Tibial artery (tissue), 4 donors: ENCODE results near the gene DNASE1L3.

Source experiments
- DNase-seq, 2 donors: peaks; one replicate each; pipeline ENCODE4 v3.0.0-alpha.2; 2019
- H3K27ac ChIP-seq, 2 donors: fragments of 200-600 bp; sonication (generic) in 1 of 2; 1 replicate in 1 of 2; 2 replicates in 1 of 2; pipeline ENCODE4 v1.5.1; 2018 to 2019; ENCODE audit warnings: mild to moderate bottlenecking in 1 of 2
- H3K27me3 ChIP-seq, 2 donors: fragments of 200-600 bp; sonication (generic) in 1 of 2; one replicate each; pipeline versions ENCODE4 v1.5.1 to v1.6.0; 2016 to 2019
- H3K36me3 ChIP-seq, 3 donors: fragments of 200-600 bp; sonication (generic) in 2 of 3; one replicate each; pipeline ENCODE4 v1.5.1; 2016 to 2019; ENCODE audit warnings: mild to moderate bottlenecking in 2 of 3
- H3K4me1 ChIP-seq, 4 donors: fragments of 200-600 bp; sonication (generic) in 2 of 4; 1 replicate in 3 of 4; 2 replicates in 1 of 4; pipeline ENCODE4 v1.5.1; 2016 to 2019
- H3K4me3 ChIP-seq, 2 donors: fragments of 200-600 bp; sonication (generic) in 1 of 2; 1 replicate in 1 of 2; 2 replicates in 1 of 2; pipeline ENCODE4 v1.5.1; 2018 to 2019; ENCODE audit warnings: mild to moderate bottlenecking in 2 of 2
- H3K9me3 ChIP-seq, 3 donors: fragments of 200-600 bp; sonication (generic) in 1 of 3; one replicate each; pipeline ENCODE4 v1.5.1; 2016 to 2019
- intact Hi-C: fragments of 100-400 bp; cut with DNase I; formaldehyde crosslinking; loops from one replicate; pipeline ENCODE4 v1.15.0; 2023; ENCODE audit warnings: low total_unique reads
- TF ChIP-seq, protein P1 (sequence below), 2 experiments: fragments of 200-600 bp in 1 of 2; fragments of 450-650 bp in 1 of 2; IDR thresholded peaks; one replicate each; pipeline ENCODE4 v1.5.1; 2017 to 2019; ENCODE audit warnings: antibody characterized with exemption in 2 of 2, mild to moderate bottlenecking in 1 of 2, moderate library complexity in 1 of 2

Gene DNASE1L3

GRCh38 chr3:58175437-58176184, 35.2 kb downstream of the DNASE1L3 start:
- Histone ChIP-seq H3K9me3 (no peaks in the 10 kb centered on the region), H3K36me3 (peaks cover 6 to 15% (median 12%) of the 10 kb centered on the region in 3 donors), H3K27ac (peak overlapping the region; percentile 5 to 35), H3K4me1 (peaks cover 0 to 35% (median 26%) of the 10 kb centered on the region in 4 donors), H3K4me3 (no peak overlapping the region), H3K27me3 (no peaks in the 10 kb centered on the region)
- TF ChIP-seq, protein P1, sequence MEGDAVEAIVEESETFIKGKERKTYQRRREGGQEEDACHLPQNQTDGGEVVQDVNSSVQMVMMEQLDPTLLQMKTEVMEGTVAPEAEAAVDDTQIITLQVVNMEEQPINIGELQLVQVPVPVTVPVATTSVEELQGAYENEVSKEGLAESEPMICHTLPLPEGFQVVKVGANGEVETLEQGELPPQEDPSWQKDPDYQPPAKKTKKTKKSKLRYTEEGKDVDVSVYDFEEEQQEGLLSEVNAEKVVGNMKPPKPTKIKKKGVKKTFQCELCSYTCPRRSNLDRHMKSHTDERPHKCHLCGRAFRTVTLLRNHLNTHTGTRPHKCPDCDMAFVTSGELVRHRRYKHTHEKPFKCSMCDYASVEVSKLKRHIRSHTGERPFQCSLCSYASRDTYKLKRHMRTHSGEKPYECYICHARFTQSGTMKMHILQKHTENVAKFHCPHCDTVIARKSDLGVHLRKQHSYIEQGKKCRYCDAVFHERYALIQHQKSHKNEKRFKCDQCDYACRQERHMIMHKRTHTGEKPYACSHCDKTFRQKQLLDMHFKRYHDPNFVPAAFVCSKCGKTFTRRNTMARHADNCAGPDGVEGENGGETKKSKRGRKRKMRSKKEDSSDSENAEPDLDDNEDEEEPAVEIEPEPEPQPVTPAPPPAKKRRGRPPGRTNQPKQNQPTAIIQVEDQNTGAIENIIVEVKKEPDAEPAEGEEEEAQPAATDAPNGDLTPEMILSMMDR (IDR thresholded peaks at IDR 0.05), result no peak
- intact Hi-C loops, result loop anchor here (5.0 kb wide), 1 partner anchor 122 kb away; no protein-coding TSS in a partner anchor
- no peak for DNase-seq

- TF ChIP-seq, protein P1 (IDR thresholded peaks at IDR 0.05), result no peak
- Histone ChIP-seq H3K36me3 (peaks cover 11 to 20% (median 17%) of the 10 kb centered on the region in 3 donors), H3K27me3 (no peaks in the 10 kb centered on the region), H3K4me3 (no peak overlapping the region), H3K9me3 (no peaks in the 10 kb centered on the region), H3K4me1 (peaks cover 0 to 35% (median 26%) of the 10 kb centered on the region in 4 donors), H3K27ac (peak overlapping the region; percentile 5 to 35)
- intact Hi-C loops, result loop anchor here (5.0 kb wide), 1 partner anchor 122 kb away; no protein-coding TSS in a partner anchor
- no peak for DNase-seq
Measured at GRCh38 chr3:58175187-58175436, 35.7 kb downstream of the DNASE1L3 start.

DNA sequence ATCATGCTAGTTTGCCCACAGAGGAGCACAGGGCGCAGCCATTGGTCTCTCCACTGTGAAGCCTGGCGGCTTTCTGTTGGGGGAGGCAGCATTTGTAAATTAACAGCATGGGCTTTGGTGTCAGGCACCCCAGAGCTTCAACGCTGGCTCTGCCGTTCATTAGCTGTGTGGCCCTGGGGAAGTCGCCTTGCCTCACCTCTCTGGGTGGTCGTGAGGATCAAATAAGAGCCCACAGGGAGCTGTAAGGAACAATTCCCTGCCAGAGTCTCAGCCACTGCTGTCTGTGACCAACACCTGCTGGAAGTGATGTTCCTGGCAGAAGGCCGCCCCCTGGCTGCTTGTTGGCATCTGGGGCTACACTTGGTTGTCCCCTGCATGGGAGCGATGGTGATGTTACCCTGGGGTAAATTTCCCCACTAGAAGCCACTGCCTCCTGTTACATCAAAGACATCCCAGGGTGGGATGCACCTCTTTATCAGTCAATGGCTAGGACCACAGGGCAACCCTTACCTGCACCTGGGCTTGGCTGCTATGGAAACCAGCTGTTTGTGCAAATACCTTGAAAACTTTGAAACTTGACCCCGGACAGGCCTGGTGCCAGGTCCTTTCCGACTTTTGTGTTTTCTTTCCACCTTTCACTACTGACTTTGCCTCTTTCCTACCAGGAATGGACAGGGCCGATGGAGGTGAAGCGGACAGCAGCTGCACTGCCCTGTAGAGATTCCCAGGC, 36.9 kb downstream of the DNASE1L3 start:
- H3K27ac ChIP-seq, result no peak overlapping the region

GRCh38 chr3:58173029-58173668, 37.6 kb downstream of the DNASE1L3 start:
- DNase-seq, result no peak
- TF ChIP-seq, protein P1 (IDR thresholded peaks at IDR 0.05), result no peak
- Histone ChIP-seq H3K9me3 (no peaks in the 10 kb centered on the region), H3K27me3 (no peaks in the 10 kb centered on the region), H3K4me3 (no peak overlapping the region), H3K4me1 (peaks cover 0 to 34% (median 25%) of the 10 kb centered on the region in 4 donors), H3K36me3 (peaks cover 25 to 40% (median 35%) of the 10 kb centered on the region in 3 donors), H3K27ac (no peak overlapping the region)
- intact Hi-C loops, result no loop called here

More for the DNA sequence above, 36.9 kb downstream of the DNASE1L3 start:
- peaks cover 21 to 33% (median 29%) of the 10 kb centered on the region in 3 donors for H3K36me3 ChIP-seq
- no peaks in the 10 kb centered on the region for H3K9me3 ChIP-seq
- peaks cover 0 to 35% (median 26%) of the 10 kb centered on the region in 4 donors for H3K4me1 ChIP-seq
- peak in 1 of 2 donors; percentile 45 for DNase-seq
- no peaks in the 10 kb centered on the region for H3K27me3 ChIP-seq
- H3K4me3 ChIP-seq, result no peak overlapping the region
- intact Hi-C loops, result no loop called here
- TF ChIP-seq, protein P1 (IDR thresholded peaks at IDR 0.05), result peak in 1 of 2 experiments; percentile 26

DNA sequence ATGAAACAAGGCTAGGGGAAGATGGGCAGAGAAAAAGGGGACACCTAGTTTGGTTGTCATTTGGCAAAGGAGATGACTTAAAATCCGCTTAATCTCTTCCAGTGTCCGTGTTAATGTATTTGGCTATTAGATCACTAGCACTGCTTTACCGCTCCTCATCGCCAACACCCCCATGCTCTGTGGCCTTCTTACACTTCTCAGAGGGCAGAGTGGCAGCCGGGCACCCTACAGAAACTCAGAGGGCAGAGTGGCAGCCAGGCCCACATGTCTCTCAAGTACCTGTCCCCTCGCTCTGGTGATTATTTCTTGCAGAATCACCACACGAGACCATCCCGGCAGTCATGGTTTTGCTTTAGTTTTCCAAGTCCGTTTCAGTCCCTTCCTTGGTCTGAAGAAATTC, 39.6 kb downstream of the DNASE1L3 start:
- H3K36me3 ChIP-seq, result peaks cover 27 to 48% (median 39%) of the 10 kb centered on the region in 3 donors
- H3K27ac ChIP-seq, result no peak overlapping the region
- no peaks in the 10 kb centered on the region for H3K27me3 ChIP-seq
- TF ChIP-seq, protein P1 (IDR thresholded peaks at IDR 0.05), result no peak
- H3K4me3 ChIP-seq, result no peak overlapping the region
- peaks cover 0 to 39% (median 27%) of the 10 kb centered on the region in 4 donors for H3K4me1 ChIP-seq
- DNase-seq, result no peak
- H3K9me3 ChIP-seq, result no peaks in the 10 kb centered on the region
- intact Hi-C loops, result no loop called here
